Mesenchymal stem cell (in vitro differentiated cells and primary cell): ENCODE measurements around the gene APEX2.

ENCODE experiments used
- DNase-seq: peaks from one replicate; pipeline ENCODE4 v3.0.0-alpha.2; 2013
- H2AFZ ChIP-seq: one replicate; pipeline ENCODE4 v1.6.1; 2013; ENCODE audit warnings: low read depth, mild to moderate bottlenecking, control low read depth, inconsistent platforms, low read length, moderate library complexity
- H2AK5ac ChIP-seq: 2 replicates; pipeline ENCODE4 v1.6.1; 2013; ENCODE audit warnings: low read length, moderate library complexity, mild to moderate bottlenecking, inconsistent platforms; ENCODE audit not compliant: severe bottlenecking
- H2BK120ac ChIP-seq: one replicate; pipeline ENCODE4 v1.6.1; 2013; ENCODE audit warnings: low read depth, mild to moderate bottlenecking, inconsistent platforms, low read length, moderate library complexity
- H2BK12ac ChIP-seq, 2 experiments: one replicate each; pipeline ENCODE4 v1.6.1; 2013; ENCODE audit warnings: inconsistent platforms in 2 of 2, low read length in 2 of 2, mild to moderate bottlenecking in 2 of 2, moderate library complexity in 2 of 2, control low read depth in 1 of 2
- H2BK15ac ChIP-seq: one replicate; pipeline ENCODE4 v1.6.1; 2013; ENCODE audit warnings: mild to moderate bottlenecking, low read depth, inconsistent platforms; ENCODE audit not compliant: poor library complexity, severe bottlenecking
- H2BK5ac ChIP-seq: 2 replicates; pipeline ENCODE4 v1.6.1; 2013; ENCODE audit warnings: low read depth, mild to moderate bottlenecking, low read length, control low read depth, inconsistent platforms; ENCODE audit not compliant: poor library complexity, severe bottlenecking
- H3K14ac ChIP-seq, 2 experiments: one replicate each; pipeline ENCODE4 v1.6.1; 2013; ENCODE audit warnings: inconsistent platforms in 2 of 2, low read length in 2 of 2, control low read depth in 1 of 2, mild to moderate bottlenecking in 1 of 2, moderate library complexity in 1 of 2
- H3K18ac ChIP-seq, 2 experiments: one replicate each; pipeline ENCODE4 v1.6.1; 2013; ENCODE audit warnings: inconsistent platforms in 2 of 2, low read length in 2 of 2, control low read depth in 1 of 2, low read depth in 1 of 2, mild to moderate bottlenecking in 1 of 2
- H3K23ac ChIP-seq, 2 experiments: one replicate each; pipeline ENCODE4 v1.6.1; 2013; ENCODE audit warnings: inconsistent platforms in 2 of 2, low read length in 2 of 2, mild to moderate bottlenecking in 2 of 2, moderate library complexity in 2 of 2, control low read depth in 1 of 2
- H3K27ac ChIP-seq: 2 replicates; pipeline ENCODE4 v1.5.1; 2013; ENCODE audit warnings: mild to moderate bottlenecking, moderate library complexity, low read length, control low read depth, inconsistent platforms; ENCODE audit not compliant: poor library complexity, severe bottlenecking
- H3K27me3 ChIP-seq, 2 experiments: 2 replicates each; pipeline versions ENCODE4 v1.6.1 to v1.7.0; 2013; ENCODE audit warnings: low read length in 2 of 2, mild to moderate bottlenecking in 2 of 2, moderate library complexity in 2 of 2, control low read depth in 1 of 2, inconsistent platforms in 1 of 2; ENCODE audit not compliant: control insufficient read depth in 1 of 2, insufficient read depth in 1 of 2
- H3K36me3 ChIP-seq, 2 experiments: 2 replicates each; pipeline versions ENCODE4 v1.6.1 to v1.7.0; 2013; ENCODE audit warnings: low read length in 2 of 2, control low read depth in 1 of 2, inconsistent platforms in 1 of 2, low read depth in 1 of 2, mild to moderate bottlenecking in 1 of 2; ENCODE audit not compliant: insufficient read depth in 2 of 2, control insufficient read depth in 1 of 2
- H3K4ac ChIP-seq, 2 experiments: one replicate each; pipeline ENCODE4 v1.6.1; 2013; ENCODE audit warnings: inconsistent platforms in 2 of 2, low read length in 2 of 2, mild to moderate bottlenecking in 2 of 2, moderate library complexity in 2 of 2, control low read depth in 1 of 2, low read depth in 1 of 2
- H3K4me1 ChIP-seq: 2 replicates; pipeline ENCODE4 v1.6.1; 2013; ENCODE audit warnings: low read depth, low read length, control low read depth; ENCODE audit not compliant: control insufficient read depth, insufficient read depth
- H3K4me2 ChIP-seq: 2 replicates; pipeline ENCODE4 v1.6.1; 2013; ENCODE audit warnings: low read length, mild to moderate bottlenecking, inconsistent platforms; ENCODE audit not compliant: poor library complexity, severe bottlenecking
- H3K4me3 ChIP-seq, 2 experiments: 2 replicates each; pipeline versions ENCODE4 v1.5.1 to v1.7.0; 2013; ENCODE audit warnings: low read length in 2 of 2, mild to moderate bottlenecking in 2 of 2, control low read depth in 1 of 2, low read depth in 1 of 2; ENCODE audit not compliant: insufficient read depth in 1 of 2
- H3K79me1 ChIP-seq: replicated peaks from 2 replicates; pipeline ENCODE4 v1.6.1; 2013; ENCODE audit warnings: mild to moderate bottlenecking, control low read depth, low read length, inconsistent platforms; ENCODE audit not compliant: poor library complexity, severe bottlenecking
- H3K9ac ChIP-seq: 2 replicates; pipeline ENCODE4 v1.7.0; 2013; ENCODE audit warnings: mild to moderate bottlenecking, low read length, moderate library complexity
- H3K9me3 ChIP-seq: 2 replicates; pipeline ENCODE4 v1.7.0; 2013; ENCODE audit warnings: mild to moderate bottlenecking, low read length; ENCODE audit not compliant: control insufficient read depth
- H4K8ac ChIP-seq: one replicate; pipeline ENCODE4 v1.6.1; 2013; ENCODE audit warnings: inconsistent platforms, mild to moderate bottlenecking, low read length, moderate library complexity
- H4K91ac ChIP-seq: one replicate; pipeline ENCODE4 v1.6.1; 2013; ENCODE audit warnings: mild to moderate bottlenecking, low read length, inconsistent platforms
- WGBS: methylation state at CpG from one replicate; pipeline ENCODE4 v1.1.7; 2013; ENCODE audit warnings: mixed read lengths; 5-methylcytosine and 5-hydroxymethylcytosine counted together

The APEX2 gene

DNA sequence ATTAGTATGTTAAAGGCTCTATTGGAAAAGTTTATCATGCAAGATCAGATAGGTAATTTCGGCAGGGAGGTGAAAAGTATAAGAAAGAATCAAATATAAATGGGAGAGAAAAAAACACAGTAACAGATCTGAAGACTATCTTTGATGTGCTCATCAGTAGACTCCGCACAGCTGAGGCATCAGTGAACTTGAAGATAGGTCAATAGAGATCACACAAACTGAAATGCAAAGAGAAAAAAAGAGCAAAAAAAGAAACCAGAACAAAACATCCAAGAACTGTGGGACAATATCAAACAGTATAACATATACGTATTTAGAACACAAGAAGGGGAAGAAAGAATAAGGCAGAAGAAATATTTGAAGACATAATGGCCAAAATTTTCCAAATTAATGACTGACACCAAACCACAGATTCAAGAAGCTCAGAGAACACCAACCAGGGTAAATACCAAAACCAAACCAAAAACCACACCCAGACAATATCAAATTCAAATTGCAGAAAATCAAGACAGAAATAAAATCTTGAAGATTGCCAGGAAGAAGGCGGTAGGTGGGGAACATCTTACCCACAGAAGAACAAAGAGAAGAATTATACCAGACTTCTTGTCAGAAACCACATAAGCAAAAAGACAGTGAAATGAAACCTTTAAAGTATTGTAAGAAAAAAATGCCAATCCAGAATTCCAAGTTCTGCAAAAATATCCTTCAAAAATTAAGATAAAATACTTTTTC is 35.2 kb upstream of the APEX2 start:
- DNase-seq, result no peak

DNA sequence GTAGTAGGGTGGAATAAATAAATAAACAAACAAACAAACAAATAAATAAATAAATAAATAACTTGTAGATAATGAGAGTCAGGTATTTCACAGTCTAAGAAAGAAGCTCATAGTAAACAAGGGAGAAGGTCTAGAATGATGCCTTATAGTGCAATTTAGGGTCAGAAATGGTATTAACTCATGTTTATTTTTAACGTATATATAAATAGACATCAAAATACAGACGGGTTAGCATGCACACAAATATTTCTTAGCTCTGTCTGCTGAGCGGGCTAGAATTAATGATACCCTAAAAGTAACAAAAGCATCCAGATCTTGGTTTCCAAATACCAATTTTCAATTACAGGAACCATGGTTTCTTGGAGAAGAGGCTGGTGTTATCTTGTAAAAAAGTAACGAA is 22.8 kb upstream of the APEX2 start:
- Histone ChIP-seq H3K14ac (no peak overlapping the region), H2BK15ac (no peak overlapping the region), H4K8ac (no peak overlapping the region), H3K36me3 (no peaks in the 10 kb centered on the region), H3K4me2 (no peak overlapping the region), H2BK12ac (no peak overlapping the region), H4K91ac (no peak overlapping the region), H2BK120ac (no peak overlapping the region), H3K4me3 (no peak overlapping the region), H3K4me1 (no peaks in the 10 kb centered on the region), H3K79me1 (no peaks in the 10 kb centered on the region), H3K4ac (no peak overlapping the region), H3K9me3 (no peaks in the 10 kb centered on the region), H2BK5ac (no peak overlapping the region), H3K18ac (no peak overlapping the region), H2AK5ac (no peak overlapping the region), H2AFZ (no peak overlapping the region), H3K23ac (no peak overlapping the region), H3K27ac (no peak overlapping the region), H3K27me3 (peaks cover 0 to 4% of the 10 kb centered on the region in 2 experiments), H3K9ac (no peak overlapping the region)
- WGBS, result no CpG with 5 or more reads among the region's 4 CpGs
- no peak for DNase-seq

More for the DNA sequence above, 35.2 kb upstream of the APEX2 start:
- peaks cover 2% of the 10 kb centered on the region for H3K9me3 ChIP-seq
- no peak overlapping the region for H2AK5ac ChIP-seq
- H2BK15ac ChIP-seq, result no peak overlapping the region
- no peak overlapping the region for H3K23ac ChIP-seq
- H3K4me2 ChIP-seq, result no peak overlapping the region
- no peak overlapping the region for H3K27ac ChIP-seq
- H2BK12ac ChIP-seq, result no peak overlapping the region
- no peaks in the 10 kb centered on the region for H3K36me3 ChIP-seq
- H2BK5ac ChIP-seq, result no peak overlapping the region
- no peaks in the 10 kb centered on the region for H3K4me1 ChIP-seq
- H4K91ac ChIP-seq, result no peak overlapping the region
- no peak overlapping the region for H3K9ac ChIP-seq
- no peak overlapping the region for H3K14ac ChIP-seq
- H2AFZ ChIP-seq, result no peak overlapping the region
- no peaks in the 10 kb centered on the region for H3K79me1 ChIP-seq
- no peak overlapping the region for H3K4ac ChIP-seq
- no peak overlapping the region for H4K8ac ChIP-seq
- no peak overlapping the region for H2BK120ac ChIP-seq
- H3K4me3 ChIP-seq, result no peak overlapping the region
- H3K18ac ChIP-seq, result no peak overlapping the region
- H3K27me3 ChIP-seq, result peaks cover 0 to 36% of the 10 kb centered on the region in 2 experiments
- WGBS, result no CpG with 5 or more reads among the region's 4 CpGs

DNA sequence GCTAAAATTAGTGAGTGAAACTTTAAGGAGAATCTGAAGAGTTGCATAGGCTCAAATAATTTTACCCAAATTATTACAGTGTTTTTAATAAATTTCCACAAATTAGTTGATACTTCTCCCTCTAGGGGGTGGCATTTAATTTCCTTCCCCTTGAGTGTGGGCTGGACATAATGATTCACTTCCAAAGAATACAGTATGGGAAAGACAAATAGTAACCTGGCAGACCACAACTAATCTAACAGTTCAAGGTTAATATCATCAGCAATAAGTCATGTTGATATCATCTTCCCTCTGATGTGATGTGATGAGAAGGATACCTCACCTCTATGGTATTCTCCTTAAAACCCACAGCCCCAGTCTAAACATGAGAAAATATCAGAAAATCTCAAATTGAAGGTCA is 21.7 kb upstream of the APEX2 start:
- Histone ChIP-seq H3K4ac (no peak overlapping the region), H2AFZ (no peak overlapping the region), H3K4me2 (no peak overlapping the region), H3K79me1 (no peaks in the 10 kb centered on the region), H3K9ac (no peak overlapping the region), H3K27ac (no peak overlapping the region), H3K23ac (no peak overlapping the region), H3K18ac (no peak overlapping the region), H2BK120ac (no peak overlapping the region), H3K36me3 (no peaks in the 10 kb centered on the region), H3K27me3 (peaks cover 0 to 4% of the 10 kb centered on the region in 2 experiments), H3K14ac (no peak overlapping the region), H4K91ac (no peak overlapping the region), H3K4me1 (no peaks in the 10 kb centered on the region), H2AK5ac (no peak overlapping the region), H2BK12ac (no peak overlapping the region), H3K4me3 (no peak overlapping the region), H3K9me3 (peaks cover 2% of the 10 kb centered on the region), H4K8ac (no peak overlapping the region), H2BK15ac (no peak overlapping the region), H2BK5ac (no peak overlapping the region)
- no peak for DNase-seq

DNA sequence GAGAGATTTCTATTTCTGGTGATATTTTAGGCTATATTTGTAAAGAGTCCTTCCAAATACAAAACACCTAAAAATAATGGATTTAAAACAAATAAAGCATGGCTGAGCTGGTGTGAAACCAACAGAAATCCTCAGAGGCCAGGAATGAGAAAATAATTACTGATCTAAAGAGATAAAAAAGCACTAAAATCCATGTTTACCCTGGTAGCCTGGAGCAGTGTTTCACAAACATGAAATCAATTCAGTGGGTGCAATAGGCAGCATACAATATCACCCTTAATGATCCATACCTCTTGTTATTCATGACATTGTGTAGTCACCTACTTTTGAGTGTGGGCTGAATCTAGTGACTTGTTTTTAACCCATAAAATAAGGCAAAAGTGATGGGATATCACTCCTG is 20.7 kb upstream of the APEX2 start:
- H3K27me3 ChIP-seq, result peaks cover 0 to 4% of the 10 kb centered on the region in 2 experiments
- H3K27ac ChIP-seq, result no peak overlapping the region
- no peak overlapping the region for H2BK5ac ChIP-seq

More for the DNA sequence above, 20.7 kb upstream of the APEX2 start:
- no peak overlapping the region for H2BK15ac ChIP-seq
- no peak overlapping the region for H3K4ac ChIP-seq
- no peak overlapping the region for H3K4me3 ChIP-seq
- H3K9ac ChIP-seq, result no peak overlapping the region
- DNase-seq, result no peak
- no peaks in the 10 kb centered on the region for H3K36me3 ChIP-seq
- no peak overlapping the region for H4K8ac ChIP-seq
- H3K23ac ChIP-seq, result no peak overlapping the region
- H3K4me2 ChIP-seq, result no peak overlapping the region
- H4K91ac ChIP-seq, result no peak overlapping the region
- no peaks in the 10 kb centered on the region for H3K79me1 ChIP-seq
- no peak overlapping the region for H2AFZ ChIP-seq
- H3K18ac ChIP-seq, result no peak overlapping the region
- peaks cover 5% of the 10 kb centered on the region for H3K9me3 ChIP-seq
- no peak overlapping the region for H2BK120ac ChIP-seq
- no peak overlapping the region for H2AK5ac ChIP-seq
- H3K14ac ChIP-seq, result no peak overlapping the region
- no peaks in the 10 kb centered on the region for H3K4me1 ChIP-seq
- H2BK12ac ChIP-seq, result no peak overlapping the region
